Measurements from ENCODE around the gene ENAM.

DNA sequence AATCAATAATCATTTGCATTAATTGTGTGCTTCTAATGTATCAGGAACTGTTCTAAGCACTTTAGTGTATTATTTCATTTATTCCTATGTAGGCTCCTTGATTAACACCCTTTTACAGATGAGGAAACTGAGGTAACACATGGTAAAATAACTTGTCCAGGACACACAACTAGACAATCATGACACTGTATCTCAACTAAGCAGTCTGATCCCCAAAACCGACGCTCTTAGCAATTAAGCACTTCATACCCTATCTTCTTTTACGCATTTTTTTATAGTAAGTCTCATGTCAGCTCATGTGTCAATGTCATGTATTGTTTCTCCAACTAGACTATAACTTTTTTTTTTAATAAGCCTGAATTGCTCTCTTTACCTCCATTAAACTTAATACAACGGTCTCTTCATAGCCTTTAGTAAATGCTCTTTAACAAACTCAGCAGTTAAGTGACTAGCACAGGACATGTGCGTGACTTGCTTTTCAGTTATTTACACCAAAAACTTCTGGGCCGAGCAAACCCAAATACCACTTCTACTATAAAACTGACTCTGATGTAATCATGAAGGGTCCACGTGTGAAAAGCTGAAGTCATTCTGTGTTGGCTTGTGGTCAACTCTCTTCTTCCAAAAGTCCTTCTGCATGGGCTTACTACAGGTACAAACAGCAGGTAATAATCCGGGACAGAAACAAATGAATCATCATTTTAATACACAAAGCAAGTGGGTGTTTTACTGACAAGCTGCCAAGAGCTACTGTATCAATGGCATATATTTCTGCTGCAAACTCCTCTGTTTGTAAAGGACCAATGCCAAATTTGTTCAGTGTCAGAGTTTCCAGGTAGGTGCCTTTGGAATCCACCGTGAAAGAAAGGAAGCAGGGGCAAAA lies 44.4 kb upstream of the ENAM start:
- TF ChIP-seq CTCF (conservative IDR thresholded peaks at IDR 0.05; ENCODE audit: low read length) (no peak), EZH2phosphoT487 (IDR thresholded peaks at IDR 0.05; ENCODE audit: borderline replicate concordance) (no peak)
